Neural progenitor cell (in vitro differentiated cells): ENCODE results near the gene KNDC1.

Source experiments
- CTCF ChIP-seq: fragments of 200-600 bp; sonication (generic); IDR thresholded peaks from 2 replicates; pipeline ENCODE4 v1.5.1; 2017; ENCODE audit warnings: antibody characterized with exemption, mild to moderate bottlenecking
- EZH2 ChIP-seq: fragments of 200-600 bp; sonication (generic); IDR thresholded peaks from 2 replicates; pipeline ENCODE4 v1.6.1; 2017; ENCODE audit warnings: antibody characterized with exemption, mild to moderate bottlenecking, moderate library complexity
- EZH2phosphoT487 ChIP-seq: fragments of 200-600 bp; sonication (generic); IDR thresholded peaks from 2 replicates; pipeline ENCODE4 v1.6.1; 2017; ENCODE audit warnings: antibody characterized with exemption

- TF ChIP-seq EZH2 (no peak), CTCF (no peak), EZH2phosphoT487 (no peak)
Observed at GRCh38 chr10:133184591-133185244, 24.7 kb downstream of the KNDC1 start.
